Measurements from ENCODE around the gene SLC2A11.
"Not testable (repeated sequence)": the region's sequence is repeated elsewhere in the genome, so short reads cannot be mapped to it uniquely, and the experiment has no call there.

Gene SLC2A11

GRCh38 chr22:23910496-23911190 lies 53.0 kb downstream of the SLC2A11 start:
- DNase-seq, result no peak

GRCh38 chr22:23911318-23911980 lies 53.8 kb downstream of the SLC2A11 start:
- no peak for DNase-seq

- DNase-seq, result no peak
Observed at GRCh38 chr22:23912293-23912903, 54.7 kb downstream of the SLC2A11 start.

- DNase-seq, result no peak
Observed at GRCh38 chr22:23913306-23913660, 55.6 kb downstream of the SLC2A11 start.

- peak; percentile 74 for DNase-seq
Observed at GRCh38 chr22:23913661-23914353, 56.1 kb downstream of the SLC2A11 start.

GRCh38 chr22:23915290-23915689 lies 57.6 kb downstream of the SLC2A11 start:
- no peak for DNase-seq

GRCh38 chr22:23920267-23920611 lies 62.6 kb downstream of the SLC2A11 start:
- not testable (repeated sequence) for DNase-seq

- DNase-seq, result not testable (repeated sequence)
Observed at GRCh38 chr22:23921586-23922201, 64.0 kb downstream of the SLC2A11 start.

- no peak for DNase-seq
Observed at GRCh38 chr22:23922921-23923320, 65.2 kb downstream of the SLC2A11 start.

- DNase-seq, result no peak
Observed at GRCh38 chr22:23925020-23925606, 67.4 kb downstream of the SLC2A11 start.

GRCh38 chr22:23926561-23926960 lies 68.9 kb downstream of the SLC2A11 start:
- no peak for DNase-seq

All from NCI-H1417 treated with DMSO at 0.1 percent for 48 hours (cell line).